SK-N-SH (cell line): ENCODE measurements around the gene STAMBP.

Experiments used
- EZH2phosphoT487 ChIP-seq: fragments of 200-600 bp; sonication (generic); IDR thresholded peaks from 2 replicates; pipeline ENCODE4 v1.6.1; 2017; ENCODE audit warnings: low read depth, mixed run types, mild to moderate bottlenecking, antibody characterized with exemption, moderate library complexity, borderline replicate concordance
- FOXJ3 ChIP-seq: sonication (generic); formaldehyde crosslinking; IDR thresholded peaks from 2 replicates; pipeline ENCODE4 v1.5.1; 2020; ENCODE audit warnings: mild to moderate bottlenecking, missing genetic modification reagents
- JUND ChIP-seq: IDR thresholded peaks from 2 replicates; pipeline ENCODE4 v1.4.0; 2012
- NFIC ChIP-seq: IDR thresholded peaks from 2 replicates; pipeline ENCODE4 v1.4.0; 2012; ENCODE audit warnings: borderline replicate concordance
- TAF1 ChIP-seq: IDR thresholded peaks from 2 replicates; pipeline ENCODE4 v1.6.1; 2012; ENCODE audit warnings: low read depth, mild to moderate bottlenecking, low read length, moderate library complexity, borderline replicate concordance
- TF ChIP-seq, protein P1 (sequence below): IDR thresholded peaks from 2 replicates; pipeline ENCODE4 v1.4.0; 2012; ENCODE audit warnings: low read depth, borderline replicate concordance
- TF ChIP-seq, protein P2 (sequence below): fragments of 200-600 bp; sonication (generic); IDR thresholded peaks from 2 replicates; pipeline ENCODE4 v1.6.1; 2017; ENCODE audit warnings: antibody characterized with exemption, mild to moderate bottlenecking, moderate library complexity
- TF ChIP-seq, protein P3 (sequence below): IDR thresholded peaks from 2 replicates; pipeline ENCODE4 v1.4.0; 2012; ENCODE audit warnings: low read depth

DNA sequence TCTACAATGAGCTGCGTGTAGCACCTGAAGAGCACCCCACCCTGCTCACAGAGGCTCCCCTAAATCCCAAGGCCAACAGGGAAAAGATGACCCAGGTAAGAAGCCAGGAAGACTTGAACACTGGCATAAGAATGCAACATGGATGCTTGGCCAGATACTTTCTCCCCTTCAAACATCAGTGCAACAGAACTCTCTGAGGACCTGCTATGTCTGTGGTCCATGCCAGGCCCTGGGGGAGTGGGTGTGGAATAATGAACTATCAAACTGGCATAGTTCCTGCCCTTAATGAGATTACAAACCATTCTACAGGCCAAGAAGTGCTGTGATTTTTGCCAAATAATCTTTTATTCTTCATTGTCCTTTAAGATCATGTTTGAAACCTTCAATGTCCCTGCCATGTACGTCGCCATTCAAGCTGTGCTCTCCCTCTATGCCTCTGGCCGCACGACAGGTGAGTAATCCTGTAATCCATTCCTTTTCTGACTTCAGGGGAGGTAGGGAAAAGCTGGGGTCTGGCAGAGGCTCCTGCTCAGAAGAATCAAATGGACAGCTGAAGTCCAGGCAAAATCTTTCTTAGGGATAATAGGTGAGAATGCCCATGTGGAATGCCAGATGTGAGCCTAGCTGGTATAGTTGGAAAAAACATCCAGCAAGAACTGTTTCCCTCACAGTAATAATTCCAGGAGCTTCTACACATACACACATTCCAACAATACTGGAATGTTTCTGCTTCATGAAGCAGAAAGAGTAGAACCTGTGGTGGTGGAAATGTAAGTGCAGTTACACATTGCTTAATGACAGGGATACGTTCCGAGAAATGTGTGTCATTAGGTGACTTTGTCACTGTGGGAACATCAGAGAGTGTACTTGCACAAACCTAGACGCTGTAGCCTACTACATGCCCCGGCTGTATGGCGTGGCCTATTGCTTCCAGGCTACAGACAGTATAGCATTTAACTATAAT lies 80.2 kb downstream of the STAMBP start:
- TF ChIP-seq NFIC (no peak), FOXJ3 (CRISPR knock-in tag) (no peak), JUND (no peak), EZH2phosphoT487 (no peak), TAF1 (no peak)
- TF ChIP-seq, protein P1, sequence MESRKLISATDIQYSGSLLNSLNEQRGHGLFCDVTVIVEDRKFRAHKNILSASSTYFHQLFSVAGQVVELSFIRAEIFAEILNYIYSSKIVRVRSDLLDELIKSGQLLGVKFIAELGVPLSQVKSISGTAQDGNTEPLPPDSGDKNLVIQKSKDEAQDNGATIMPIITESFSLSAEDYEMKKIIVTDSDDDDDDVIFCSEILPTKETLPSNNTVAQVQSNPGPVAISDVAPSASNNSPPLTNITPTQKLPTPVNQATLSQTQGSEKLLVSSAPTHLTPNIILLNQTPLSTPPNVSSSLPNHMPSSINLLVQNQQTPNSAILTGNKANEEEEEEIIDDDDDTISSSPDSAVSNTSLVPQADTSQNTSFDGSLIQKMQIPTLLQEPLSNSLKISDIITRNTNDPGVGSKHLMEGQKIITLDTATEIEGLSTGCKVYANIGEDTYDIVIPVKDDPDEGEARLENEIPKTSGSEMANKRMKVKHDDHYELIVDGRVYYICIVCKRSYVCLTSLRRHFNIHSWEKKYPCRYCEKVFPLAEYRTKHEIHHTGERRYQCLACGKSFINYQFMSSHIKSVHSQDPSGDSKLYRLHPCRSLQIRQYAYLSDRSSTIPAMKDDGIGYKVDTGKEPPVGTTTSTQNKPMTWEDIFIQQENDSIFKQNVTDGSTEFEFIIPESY = no peak
- TF ChIP-seq, protein P2, sequence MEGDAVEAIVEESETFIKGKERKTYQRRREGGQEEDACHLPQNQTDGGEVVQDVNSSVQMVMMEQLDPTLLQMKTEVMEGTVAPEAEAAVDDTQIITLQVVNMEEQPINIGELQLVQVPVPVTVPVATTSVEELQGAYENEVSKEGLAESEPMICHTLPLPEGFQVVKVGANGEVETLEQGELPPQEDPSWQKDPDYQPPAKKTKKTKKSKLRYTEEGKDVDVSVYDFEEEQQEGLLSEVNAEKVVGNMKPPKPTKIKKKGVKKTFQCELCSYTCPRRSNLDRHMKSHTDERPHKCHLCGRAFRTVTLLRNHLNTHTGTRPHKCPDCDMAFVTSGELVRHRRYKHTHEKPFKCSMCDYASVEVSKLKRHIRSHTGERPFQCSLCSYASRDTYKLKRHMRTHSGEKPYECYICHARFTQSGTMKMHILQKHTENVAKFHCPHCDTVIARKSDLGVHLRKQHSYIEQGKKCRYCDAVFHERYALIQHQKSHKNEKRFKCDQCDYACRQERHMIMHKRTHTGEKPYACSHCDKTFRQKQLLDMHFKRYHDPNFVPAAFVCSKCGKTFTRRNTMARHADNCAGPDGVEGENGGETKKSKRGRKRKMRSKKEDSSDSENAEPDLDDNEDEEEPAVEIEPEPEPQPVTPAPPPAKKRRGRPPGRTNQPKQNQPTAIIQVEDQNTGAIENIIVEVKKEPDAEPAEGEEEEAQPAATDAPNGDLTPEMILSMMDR = no peak
- TF ChIP-seq, protein P3, sequence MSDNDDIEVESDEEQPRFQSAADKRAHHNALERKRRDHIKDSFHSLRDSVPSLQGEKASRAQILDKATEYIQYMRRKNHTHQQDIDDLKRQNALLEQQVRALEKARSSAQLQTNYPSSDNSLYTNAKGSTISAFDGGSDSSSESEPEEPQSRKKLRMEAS = no peak
